Measurements from ENCODE around the gene GCK.

Gene GCK

GRCh38 chr7:44222776-44223261 is 33.6 kb upstream of the GCK start:
- DNase-seq (ENCODE audit: low spot score) = no peak

GRCh38 chr7:44222074-44222473 is 32.8 kb upstream of the GCK start:
- no peak for DNase-seq (ENCODE audit: low spot score)

GRCh38 chr7:44221231-44221791 is 32.1 kb upstream of the GCK start:
- no peak for DNase-seq (ENCODE audit: low spot score)

GRCh38 chr7:44220358-44221112 is 31.3 kb upstream of the GCK start:
- DNase-seq (ENCODE audit: low spot score) = no peak

- DNase-seq (ENCODE audit: low spot score) = no peak
These were observed 30.8 kb upstream of the GCK start for GRCh38 chr7:44220046-44220357.

- no peak for DNase-seq (ENCODE audit: low spot score)
These were observed 30.3 kb upstream of the GCK start for GRCh38 chr7:44219371-44220045.

GRCh38 chr7:44218418-44219201 is 29.4 kb upstream of the GCK start:
- no peak for DNase-seq (ENCODE audit: low spot score)

GRCh38 chr7:44217852-44218402 is 28.7 kb upstream of the GCK start:
- no peak for DNase-seq (ENCODE audit: low spot score)

GRCh38 chr7:44217223-44217714 is 28.0 kb upstream of the GCK start:
- DNase-seq (ENCODE audit: low spot score) = no peak

GRCh38 chr7:44216521-44217222 is 27.4 kb upstream of the GCK start:
- DNase-seq (ENCODE audit: low spot score) = peak; percentile 48

GRCh38 chr7:44216019-44216418 is 26.8 kb upstream of the GCK start:
- DNase-seq (ENCODE audit: low spot score) = no peak

- no peak for DNase-seq (ENCODE audit: low spot score)
These were observed 26.3 kb upstream of the GCK start for GRCh38 chr7:44215531-44215930.

- DNase-seq (ENCODE audit: low spot score) = no peak
These were observed 24.7 kb upstream of the GCK start for GRCh38 chr7:44213877-44214388.

- no peak for DNase-seq (ENCODE audit: low spot score)
These were observed 24.1 kb upstream of the GCK start for GRCh38 chr7:44213206-44213876.

- DNase-seq (ENCODE audit: low spot score) = no peak
These were observed 23.4 kb upstream of the GCK start for GRCh38 chr7:44212581-44213184.

- peak; percentile 77 for DNase-seq (ENCODE audit: low spot score)
These were observed 22.8 kb upstream of the GCK start for GRCh38 chr7:44212018-44212417.

- no peak for DNase-seq (ENCODE audit: low spot score)
These were observed 22.0 kb upstream of the GCK start for GRCh38 chr7:44211126-44211675.

GRCh38 chr7:44210107-44210506 is 20.9 kb upstream of the GCK start:
- no peak for DNase-seq (ENCODE audit: low spot score)

GRCh38 chr7:44208085-44208484 is 18.8 kb upstream of the GCK start:
- no peak for DNase-seq (ENCODE audit: low spot score)

GRCh38 chr7:44206008-44206407 is 16.8 kb upstream of the GCK start:
- no peak for DNase-seq (ENCODE audit: low spot score)

Data from Ammon's horn (tissue), 1 donor.